ENCODE measurements around the gene VARS1.

DNA sequence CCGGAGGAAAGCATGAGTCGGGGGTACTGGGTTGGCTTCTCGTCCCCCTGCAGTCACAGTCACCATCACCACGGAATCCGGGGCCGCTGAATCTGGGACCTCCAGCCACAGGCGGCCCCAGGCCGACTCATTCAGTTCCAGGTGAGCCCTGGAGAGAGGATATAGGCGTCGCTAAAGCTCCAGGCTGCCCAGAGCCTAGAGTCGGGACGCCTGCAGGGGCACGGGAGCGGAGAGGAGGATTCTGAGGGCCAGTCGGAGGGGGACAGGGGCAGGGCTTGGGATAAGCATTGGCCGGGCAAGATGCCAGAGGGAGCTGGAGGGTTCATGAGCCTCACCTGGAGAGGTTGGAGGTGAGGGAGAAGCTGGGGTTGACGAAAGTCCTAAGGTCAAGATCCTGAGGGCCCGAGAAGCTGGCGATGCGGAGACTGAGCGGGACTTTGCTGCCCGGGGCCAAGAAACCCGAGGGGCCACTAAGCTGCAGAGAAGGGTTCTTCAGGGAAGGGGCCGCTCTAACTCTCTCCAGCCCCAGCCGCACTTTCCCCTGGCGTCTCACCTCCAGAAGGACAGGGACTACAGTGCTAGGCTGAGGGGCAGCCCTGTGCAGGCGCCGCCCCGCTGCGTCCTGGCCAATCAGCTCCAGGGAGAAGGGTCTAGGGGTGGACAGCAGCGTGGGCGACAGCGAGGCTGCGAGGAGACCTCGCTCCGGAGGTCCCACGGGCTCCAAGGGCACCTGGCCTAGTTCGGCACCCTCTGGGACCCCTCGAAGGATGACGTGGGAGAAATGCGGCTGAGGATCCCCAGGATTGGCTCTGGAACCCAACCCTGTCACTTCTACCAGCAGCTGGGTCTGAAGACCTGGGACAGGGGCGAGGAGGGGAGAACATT lies 29.4 kb downstream of the VARS1 start:
- TF ChIP-seq, protein P1, sequence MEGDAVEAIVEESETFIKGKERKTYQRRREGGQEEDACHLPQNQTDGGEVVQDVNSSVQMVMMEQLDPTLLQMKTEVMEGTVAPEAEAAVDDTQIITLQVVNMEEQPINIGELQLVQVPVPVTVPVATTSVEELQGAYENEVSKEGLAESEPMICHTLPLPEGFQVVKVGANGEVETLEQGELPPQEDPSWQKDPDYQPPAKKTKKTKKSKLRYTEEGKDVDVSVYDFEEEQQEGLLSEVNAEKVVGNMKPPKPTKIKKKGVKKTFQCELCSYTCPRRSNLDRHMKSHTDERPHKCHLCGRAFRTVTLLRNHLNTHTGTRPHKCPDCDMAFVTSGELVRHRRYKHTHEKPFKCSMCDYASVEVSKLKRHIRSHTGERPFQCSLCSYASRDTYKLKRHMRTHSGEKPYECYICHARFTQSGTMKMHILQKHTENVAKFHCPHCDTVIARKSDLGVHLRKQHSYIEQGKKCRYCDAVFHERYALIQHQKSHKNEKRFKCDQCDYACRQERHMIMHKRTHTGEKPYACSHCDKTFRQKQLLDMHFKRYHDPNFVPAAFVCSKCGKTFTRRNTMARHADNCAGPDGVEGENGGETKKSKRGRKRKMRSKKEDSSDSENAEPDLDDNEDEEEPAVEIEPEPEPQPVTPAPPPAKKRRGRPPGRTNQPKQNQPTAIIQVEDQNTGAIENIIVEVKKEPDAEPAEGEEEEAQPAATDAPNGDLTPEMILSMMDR (IDR thresholded peaks at IDR 0.05) = no peak
- TF ChIP-seq POLR2A (IDR thresholded peaks at IDR 0.05) = no peak

All from testis (tissue), 2 donors.